ENCODE results near the gene CEP76.

Gene CEP76

DNA sequence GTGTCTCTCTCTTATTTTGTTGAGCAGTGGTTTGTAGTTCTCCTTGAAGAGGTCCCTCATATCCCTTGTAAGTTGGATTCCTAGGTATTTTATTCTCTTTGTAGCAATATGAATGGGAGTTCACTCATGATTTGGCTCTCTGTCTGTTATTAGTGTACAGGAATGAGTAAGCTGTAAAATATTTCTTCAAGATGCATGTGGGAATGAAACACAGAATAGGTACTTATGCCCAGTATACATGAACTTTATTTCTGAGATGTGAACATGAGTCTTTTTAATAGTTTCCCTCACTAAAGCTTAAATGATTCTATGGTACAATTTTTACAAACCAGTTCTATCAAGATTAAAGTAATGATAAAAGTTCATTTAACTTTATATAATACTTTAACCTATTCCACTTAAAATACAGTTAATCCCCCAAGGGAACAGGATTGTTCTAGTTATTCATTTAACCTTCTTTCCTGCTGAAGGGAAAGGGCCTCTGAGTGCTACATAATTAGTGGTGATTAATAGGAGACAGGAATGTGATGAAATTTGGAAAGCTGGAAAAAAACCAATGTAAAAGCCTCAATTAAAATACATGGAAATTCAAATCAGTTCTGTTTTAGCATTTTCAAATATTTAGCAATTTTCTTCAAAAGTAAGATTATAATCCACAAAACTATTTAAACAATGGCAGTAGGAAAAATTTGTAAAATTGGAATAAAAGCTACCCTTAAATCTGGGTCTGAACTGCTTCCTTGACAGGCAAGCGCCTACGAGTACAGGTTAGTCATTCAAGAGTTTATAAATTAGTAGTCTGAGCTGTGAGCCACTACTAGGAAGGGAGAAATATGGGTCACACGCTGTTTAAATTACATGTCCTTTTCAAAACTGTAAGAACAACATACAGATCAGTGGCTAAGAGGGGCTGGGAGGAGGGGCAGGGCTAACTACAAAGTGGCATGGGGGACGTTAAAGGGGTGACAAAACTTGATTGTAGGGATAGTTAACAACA is 73.5 kb downstream of the CEP76 start:
- TF ChIP-seq FOXP2 (optimal IDR thresholded peaks at IDR 0.05; ENCODE audit: borderline replicate concordance, extremely low read depth, extremely low read length, insufficient read depth) = no peak
- TF ChIP-seq SIN3A (IDR thresholded peaks at IDR 0.05; ENCODE audit: borderline replicate concordance, insufficient read depth, low read length) = no peak
- no peak for TF ChIP-seq TAF1 (IDR thresholded peaks at IDR 0.05; ENCODE audit: borderline replicate concordance, insufficient read depth, low read length)
- no peak for TF ChIP-seq POLR2AphosphoS5 (IDR thresholded peaks at IDR 0.05; ENCODE audit: low read depth, low read length)
- no peak for TF ChIP-seq REST (IDR thresholded peaks at IDR 0.05; ENCODE audit: insufficient read depth in 1 of 2, low read depth in 2 of 2, low read length in 2 of 2)

GRCh38 chr18:12625241-12625640 is 77.3 kb downstream of the CEP76 start:
- TF ChIP-seq FOXP2 (optimal IDR thresholded peaks at IDR 0.05; ENCODE audit: borderline replicate concordance, extremely low read depth, extremely low read length, insufficient read depth) (no peak), POLR2AphosphoS5 (IDR thresholded peaks at IDR 0.05; ENCODE audit: low read depth, low read length) (no peak), REST (IDR thresholded peaks at IDR 0.05; ENCODE audit: insufficient read depth in 1 of 2, low read depth in 2 of 2, low read length in 2 of 2) (no peak), TAF1 (IDR thresholded peaks at IDR 0.05; ENCODE audit: borderline replicate concordance, insufficient read depth, low read length) (no peak), SIN3A (IDR thresholded peaks at IDR 0.05; ENCODE audit: borderline replicate concordance, insufficient read depth, low read length) (no peak)
